ENCODE data around the gene CPED1. TPM values are rescaled to one million over a fixed set of nuclear protein-coding genes. Genes with fewer than 3 reads are reported as not detected.

CPED1 gene
- total and polyA plus RNA-seq, 4 experiments from 2014 or later, result 0.32 TPM; not detected in 3

GRCh38 chr7:120987280-120987679, 1.2 kb upstream of the CPED1 start:
- no peaks in the 10 kb centered on the region for H3K9me3 ChIP-seq (ENCODE audit: control insufficient read depth in 1 of 2, low read length in 2 of 2)
- peak overlapping the region in 1 of 7 donors; percentile 32 for H3K27ac Mint-ChIP-seq
- H3K36me3 ChIP-seq (ENCODE audit: insufficient read depth, low read length), result no peaks in the 10 kb centered on the region
- no peaks in the 10 kb centered on the region for H3K36me3 Mint-ChIP-seq
- H3K27me3 ChIP-seq (ENCODE audit: insufficient read depth, low read length), result peaks cover 39% of the 10 kb centered on the region
- no peaks in the 10 kb centered on the region for H3K9me3 Mint-ChIP-seq
- H3K4me3 ChIP-seq (ENCODE audit: low read length in 2 of 2), result no peak overlapping the region
- peaks cover 15% of the 10 kb centered on the region for H3K4me1 ChIP-seq (ENCODE audit: insufficient read depth, low read length)
- ChIA-PET CTCF (ENCODE audit: partially characterized antibody) (interaction anchor here (0.8 to 6.3 kb wide), 19 partner anchors 9 to 560 kb away, joined by 3 to 101 read pairs (median 7); partner anchors contain the start of gene ING3), POLR2A (ENCODE audit: partially characterized antibody) (interaction anchor here (1.0 to 2.4 kb wide), 3 partner anchors 9 to 121 kb away, joined by 3 to 8 read pairs (median 3); no protein-coding TSS in a partner anchor)
- no peak overlapping the region for H3K4me3 Mint-ChIP-seq
- intact Hi-C loops (cut with micrococcal nuclease), result loop anchor here (1.0 to 10.0 kb wide), 5 partner anchors 37 to 560 kb away; partner anchors contain the start of genes FAM3C and ING3
- no peak overlapping the region for H3K27ac ChIP-seq (ENCODE audit: low read depth, low read length)
- H3K27me3 Mint-ChIP-seq, result peaks cover 30 to 34% of the 10 kb centered on the region in 2 donors
- DNase-seq, result no peak
- peaks cover 13 to 20% (median 15%) of the 10 kb centered on the region in 4 donors for H3K4me1 Mint-ChIP-seq

- Histone ChIP-seq H3K36me3 (ENCODE audit: insufficient read depth, low read length) (no peaks in the 10 kb centered on the region), H3K27ac (ENCODE audit: low read depth, low read length) (no peak overlapping the region), H3K4me1 (ENCODE audit: insufficient read depth, low read length) (peaks cover 15% of the 10 kb centered on the region), H3K27me3 (ENCODE audit: insufficient read depth, low read length) (peaks cover 39% of the 10 kb centered on the region), H3K9me3 (ENCODE audit: control insufficient read depth in 1 of 2, low read length in 2 of 2) (no peaks in the 10 kb centered on the region), H3K4me3 (ENCODE audit: low read length in 2 of 2) (peak overlapping the region in 1 of 2 donors; percentile 22)
- Mint-ChIP-seq H3K36me3 (no peaks in the 10 kb centered on the region), H3K4me3 (peak overlapping the region; percentile 61 to 82 (median 75)), H3K4me1 (peaks cover 13 to 20% (median 15%) of the 10 kb centered on the region in 4 donors), H3K27ac (peak overlapping the region in 1 of 7 donors; percentile 15), H3K27me3 (peaks cover 30 to 34% of the 10 kb centered on the region in 2 donors), H3K9me3 (no peaks in the 10 kb centered on the region)
- ChIA-PET POLR2A (ENCODE audit: partially characterized antibody) (interaction anchor here (0.8 to 2.4 kb wide), 4 partner anchors 8 to 120 kb away, joined by 3 to 8 read pairs (median 3); partner anchors contain the start of gene ING3), CTCF (ENCODE audit: partially characterized antibody) (interaction anchor here (1.0 to 6.3 kb wide), 16 partner anchors 8 to 120 kb away, joined by 3 to 101 read pairs (median 8); partner anchors contain the start of gene ING3)
- peak; percentile 81 to 88 (median 86) for DNase-seq
- intact Hi-C loops (cut with micrococcal nuclease), result loop anchor here (1.0 to 10.0 kb wide), 5 partner anchors 38 to 559 kb away; partner anchors contain the start of genes FAM3C and ING3
These were observed 574 bp upstream of the CPED1 start for GRCh38 chr7:120987683-120988590.

DNA sequence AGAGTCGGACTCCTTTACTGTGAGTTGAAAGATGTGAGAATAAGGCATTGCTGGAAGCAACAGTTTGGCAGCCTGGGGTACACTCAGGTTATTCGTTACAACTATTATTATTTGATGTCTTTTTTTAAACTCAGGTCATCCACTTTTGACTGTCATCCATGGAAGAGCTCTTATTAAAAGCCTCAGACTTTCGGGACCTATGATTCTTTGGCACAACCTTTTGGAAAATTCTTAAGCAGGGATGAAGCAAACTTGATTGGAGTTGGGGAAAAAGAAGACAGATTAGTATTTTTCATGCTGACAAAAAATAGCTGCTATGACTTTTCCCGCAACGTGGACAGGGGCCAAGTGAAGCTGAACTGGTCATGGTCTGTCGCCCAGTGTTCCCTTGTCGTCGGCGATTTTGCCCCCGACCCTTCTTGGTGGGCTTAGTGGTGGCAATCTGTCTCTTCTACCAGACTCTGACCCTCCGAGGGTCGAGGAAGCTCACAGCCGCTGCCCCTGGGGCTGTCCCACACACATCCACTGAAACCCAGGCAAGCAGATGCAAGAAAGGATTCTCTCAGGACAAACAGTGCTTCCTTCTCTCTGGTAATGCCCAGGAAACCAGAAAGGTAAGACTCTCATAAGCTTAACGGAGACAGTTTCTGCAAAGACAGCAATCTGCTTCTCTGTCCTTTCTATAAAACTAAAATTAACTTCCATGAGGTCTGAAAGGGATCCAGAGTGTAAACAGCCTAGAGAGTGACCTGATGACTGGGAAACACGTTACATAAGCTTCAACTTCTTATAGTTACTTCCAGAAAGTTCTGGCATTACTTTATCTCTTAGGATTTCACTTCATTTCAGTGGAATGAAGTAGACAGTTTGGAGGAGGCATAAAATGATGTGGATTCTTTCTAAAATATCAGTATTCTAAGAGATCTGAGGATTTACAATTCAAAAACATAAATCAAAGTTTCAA, 1.0 kb downstream of the CPED1 start:
- Histone ChIP-seq H3K4me3 (ENCODE audit: low read length in 2 of 2) (peak overlapping the region; percentile 12 to 22), H3K4me1 (ENCODE audit: insufficient read depth, low read length) (peaks cover 15% of the 10 kb centered on the region), H3K9me3 (ENCODE audit: control insufficient read depth in 1 of 2, low read length in 2 of 2) (no peaks in the 10 kb centered on the region), H3K27me3 (ENCODE audit: insufficient read depth, low read length) (peaks cover 39% of the 10 kb centered on the region), H3K36me3 (ENCODE audit: insufficient read depth, low read length) (no peaks in the 10 kb centered on the region), H3K27ac (ENCODE audit: low read depth, low read length) (no peak overlapping the region)
- Mint-ChIP-seq H3K4me3 (peak overlapping the region in 2 of 8 donors; percentile 62 to 81), H3K9me3 (no peaks in the 10 kb centered on the region), H3K27me3 (peaks cover 30 to 34% of the 10 kb centered on the region in 2 donors), H3K27ac (no peak overlapping the region), H3K4me1 (peaks cover 13 to 20% (median 15%) of the 10 kb centered on the region in 4 donors), H3K36me3 (no peaks in the 10 kb centered on the region)
- intact Hi-C loops (cut with micrococcal nuclease), result loop anchor here (10.0 kb wide), 1 partner anchor 405 kb away; the partner anchor contains the start of gene FAM3C
- POLR2A ChIA-PET (ENCODE audit: partially characterized antibody), result interaction anchor here (0.8 to 2.4 kb wide), 3 partner anchors 39 to 92 kb away, joined by 3 to 8 read pairs (median 5); partner anchors contain the start of gene ING3
- CTCF ChIA-PET (ENCODE audit: partially characterized antibody), result interaction anchor here (0.6 to 6.3 kb wide), 8 partner anchors 9 to 1349 kb away, joined by 3 to 101 read pairs (median 5); no protein-coding TSS in a partner anchor
- no peak for DNase-seq

DNA sequence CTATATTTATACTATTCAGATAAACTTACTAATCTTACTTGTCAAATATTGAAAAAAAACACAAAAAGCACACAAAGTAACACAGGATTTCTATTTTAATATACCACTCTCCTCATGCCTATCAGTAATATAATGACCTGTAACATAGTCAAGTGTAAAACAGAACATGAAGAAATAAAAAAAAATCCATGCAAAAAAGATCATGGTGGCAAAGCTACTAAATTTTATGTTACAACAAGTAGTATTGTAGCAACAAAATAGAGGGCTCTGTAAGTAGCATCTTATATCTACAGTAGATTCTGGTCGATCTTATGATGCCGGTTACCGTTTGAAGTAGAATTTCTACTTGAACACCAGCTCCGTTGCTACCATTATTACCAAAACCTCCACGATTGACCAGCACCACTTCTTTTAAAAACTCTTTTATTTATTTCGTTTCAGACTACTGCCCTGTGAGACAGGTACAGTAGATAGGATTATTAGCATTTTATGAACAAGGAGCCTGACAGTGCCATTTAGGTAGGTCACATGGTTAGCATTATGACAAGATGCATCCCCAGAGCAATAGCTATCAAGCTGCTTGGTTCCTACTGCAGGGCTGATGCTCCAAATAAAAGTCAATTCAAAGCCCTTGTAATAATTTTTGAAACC, 2.1 kb downstream of the CPED1 start:
- H3K4me3 ChIP-seq (ENCODE audit: low read length in 2 of 2), result no peak overlapping the region
- H3K36me3 ChIP-seq (ENCODE audit: insufficient read depth, low read length), result no peaks in the 10 kb centered on the region
- ChIA-PET POLR2A (ENCODE audit: partially characterized antibody) (interaction anchor here (1.6 kb wide), 1 partner anchor 40 kb away, joined by 5 read pairs; the partner anchor contains the start of gene ING3), CTCF (ENCODE audit: partially characterized antibody) (interaction anchor here (0.6 to 6.3 kb wide), 5 partner anchors 10 to 1003 kb away, joined by 3 to 101 read pairs (median 42); no protein-coding TSS in a partner anchor)
- peaks cover 39% of the 10 kb centered on the region for H3K27me3 ChIP-seq (ENCODE audit: insufficient read depth, low read length)
- no peaks in the 10 kb centered on the region for H3K36me3 Mint-ChIP-seq
- no peak overlapping the region for H3K27ac Mint-ChIP-seq
- no peak overlapping the region for H3K27ac ChIP-seq (ENCODE audit: low read depth, low read length)
- peaks cover 13 to 21% (median 18%) of the 10 kb centered on the region in 4 donors for H3K4me1 Mint-ChIP-seq
- H3K27me3 Mint-ChIP-seq, result peaks cover 31 to 36% of the 10 kb centered on the region in 2 donors
- peaks cover 15% of the 10 kb centered on the region for H3K4me1 ChIP-seq (ENCODE audit: insufficient read depth, low read length)
- DNase-seq, result no peak
- no peaks in the 10 kb centered on the region for H3K9me3 ChIP-seq (ENCODE audit: control insufficient read depth in 1 of 2, low read length in 2 of 2)
- intact Hi-C loops (cut with micrococcal nuclease), result no loop called here
- no peak overlapping the region for H3K4me3 Mint-ChIP-seq
- no peaks in the 10 kb centered on the region for H3K9me3 Mint-ChIP-seq

DNA sequence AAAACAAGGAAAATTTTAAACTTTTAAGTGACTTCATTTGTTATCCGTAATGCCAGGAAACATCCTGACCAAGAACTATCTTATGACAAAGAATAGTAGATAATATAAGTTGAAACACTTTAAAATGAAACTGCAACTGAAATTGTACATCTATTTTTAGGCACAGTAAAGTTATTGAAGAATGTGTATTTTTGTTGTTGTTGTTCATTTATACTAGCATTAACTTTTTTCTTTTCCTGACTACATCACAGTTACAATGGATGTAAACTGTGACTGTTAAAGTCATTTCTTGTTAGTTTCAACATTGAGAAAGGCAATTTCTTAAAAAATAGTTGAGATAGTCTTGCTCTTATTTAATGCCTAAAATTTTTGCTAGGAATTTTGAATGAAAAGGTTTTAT, 2.6 kb downstream of the CPED1 start:
- intact Hi-C loops (cut with micrococcal nuclease), result no loop called here
- POLR2A ChIA-PET (ENCODE audit: partially characterized antibody), result no interaction called here
- Mint-ChIP-seq H3K4me3 (no peak overlapping the region), H3K9me3 (no peaks in the 10 kb centered on the region), H3K4me1 (peaks cover 15 to 26% (median 23%) of the 10 kb centered on the region in 4 donors), H3K36me3 (no peaks in the 10 kb centered on the region), H3K27me3 (peaks cover 31 to 36% of the 10 kb centered on the region in 2 donors), H3K27ac (no peak overlapping the region)
- CTCF ChIA-PET (ENCODE audit: partially characterized antibody), result interaction anchor here (5.6 to 5.9 kb wide), 2 partner anchors 91 to 117 kb away, joined by 43 to 101 read pairs; no protein-coding TSS in a partner anchor
- Histone ChIP-seq H3K27ac (ENCODE audit: low read depth, low read length) (no peak overlapping the region), H3K36me3 (ENCODE audit: insufficient read depth, low read length) (no peaks in the 10 kb centered on the region), H3K9me3 (ENCODE audit: control insufficient read depth in 1 of 2, low read length in 2 of 2) (no peaks in the 10 kb centered on the region), H3K27me3 (ENCODE audit: insufficient read depth, low read length) (peaks cover 39% of the 10 kb centered on the region), H3K4me3 (ENCODE audit: low read length in 2 of 2) (no peak overlapping the region), H3K4me1 (ENCODE audit: insufficient read depth, low read length) (peaks cover 21% of the 10 kb centered on the region)
- DNase-seq, result no peak

DNA sequence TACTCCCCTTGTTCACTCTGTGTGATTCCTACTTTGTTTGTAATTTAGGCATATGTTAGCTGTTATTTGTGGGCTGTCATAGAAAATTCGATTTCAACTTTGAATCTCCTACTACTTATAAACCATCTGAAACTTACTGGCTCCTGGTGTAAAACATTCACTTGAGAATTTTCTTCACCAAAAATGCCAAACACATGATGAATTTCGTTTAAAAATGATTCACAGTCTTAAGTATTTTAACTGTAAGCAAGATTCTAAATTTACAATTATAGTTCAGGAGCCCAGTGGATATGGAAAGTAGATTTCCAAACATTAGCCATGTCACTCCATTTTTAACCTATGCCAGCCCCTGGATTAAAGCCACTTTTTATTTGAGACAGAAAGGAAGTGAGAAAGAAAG, 3.1 kb downstream of the CPED1 start:
- no peak overlapping the region for H3K27ac Mint-ChIP-seq
- peaks cover 32 to 33% of the 10 kb centered on the region in 2 donors for H3K27me3 Mint-ChIP-seq
- no peaks in the 10 kb centered on the region for H3K36me3 Mint-ChIP-seq
- Histone ChIP-seq H3K4me3 (ENCODE audit: low read length in 2 of 2) (no peak overlapping the region), H3K36me3 (ENCODE audit: insufficient read depth, low read length) (no peaks in the 10 kb centered on the region), H3K27ac (ENCODE audit: low read depth, low read length) (no peak overlapping the region), H3K9me3 (ENCODE audit: control insufficient read depth in 1 of 2, low read length in 2 of 2) (no peaks in the 10 kb centered on the region), H3K4me1 (ENCODE audit: insufficient read depth, low read length) (peaks cover 25% of the 10 kb centered on the region), H3K27me3 (ENCODE audit: insufficient read depth, low read length) (peaks cover 39% of the 10 kb centered on the region)
- H3K4me1 Mint-ChIP-seq, result peaks cover 19 to 30% (median 26%) of the 10 kb centered on the region in 4 donors
- DNase-seq, result no peak
- no peak overlapping the region for H3K4me3 Mint-ChIP-seq
- no peaks in the 10 kb centered on the region for H3K9me3 Mint-ChIP-seq
- ChIA-PET CTCF (ENCODE audit: partially characterized antibody) (interaction anchor here (5.9 kb wide), 1 partner anchor 116 kb away, joined by 43 read pairs; no protein-coding TSS in a partner anchor), POLR2A (ENCODE audit: partially characterized antibody) (no interaction called here)
- intact Hi-C loops (cut with micrococcal nuclease), result no loop called here
